Umbilical cord (tissue), 2 donors: ENCODE results near the gene SCFD2. TPM values are rescaled to one million over a fixed set of nuclear protein-coding genes. Genes with fewer than 3 reads are reported as not detected.

Experiments used
- DNase-seq: peaks from one replicate; pipeline ENCODE4 v3.0.0-alpha.2; 2015; ENCODE audit warnings: low spot score
- total RNA-seq: library from RNA; depleted of rRNA; stranded (reverse); fragments of >200 nt; gene quantifications from one replicate; pipeline ENCODE4 v1.2.3, GENCODE V29; 2014; ENCODE audit warnings: low replicate concordance; ENCODE audit not compliant: insufficient read depth

SCFD2 gene
- total RNA-seq, 1 donor from 2014 or later, result 26.7 TPM

DNA sequence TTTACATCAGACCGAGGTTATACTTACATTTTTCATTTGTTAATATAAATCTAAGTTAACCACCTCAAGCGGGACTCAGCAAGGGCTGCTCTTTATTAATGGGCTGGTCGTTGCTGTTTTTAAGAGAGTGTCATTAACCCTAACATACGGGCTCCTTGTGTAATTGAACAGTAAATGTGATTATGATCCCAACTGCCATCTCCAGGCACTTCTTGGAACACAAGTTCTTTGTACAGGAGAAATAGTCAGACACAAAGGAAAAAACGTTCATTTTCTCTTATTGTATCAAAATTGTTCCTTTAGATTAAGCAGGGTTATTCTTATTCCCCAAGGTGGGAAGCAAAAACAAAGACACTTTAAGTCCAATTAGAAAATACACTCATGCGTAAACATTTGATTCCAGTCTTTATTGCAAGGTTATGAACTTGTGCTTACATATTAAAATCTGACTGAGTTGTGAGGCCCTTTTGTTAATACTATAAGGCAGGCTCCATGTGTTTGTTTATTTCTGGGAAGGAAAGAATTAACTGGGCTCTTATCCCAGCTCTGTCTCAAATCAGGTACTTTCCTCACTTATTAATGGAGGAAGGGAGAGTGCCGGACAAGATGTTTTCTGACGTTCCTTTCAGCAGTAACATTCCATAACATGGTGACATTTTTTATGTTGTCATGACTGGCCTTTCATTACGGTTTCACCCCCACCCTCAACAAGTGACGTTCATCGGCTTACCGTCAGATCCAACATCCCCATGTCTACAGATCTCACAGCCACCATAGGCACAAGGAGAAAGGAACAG, 407.8 kb downstream of the SCFD2 start:
- DNase-seq, result no peak

DNA sequence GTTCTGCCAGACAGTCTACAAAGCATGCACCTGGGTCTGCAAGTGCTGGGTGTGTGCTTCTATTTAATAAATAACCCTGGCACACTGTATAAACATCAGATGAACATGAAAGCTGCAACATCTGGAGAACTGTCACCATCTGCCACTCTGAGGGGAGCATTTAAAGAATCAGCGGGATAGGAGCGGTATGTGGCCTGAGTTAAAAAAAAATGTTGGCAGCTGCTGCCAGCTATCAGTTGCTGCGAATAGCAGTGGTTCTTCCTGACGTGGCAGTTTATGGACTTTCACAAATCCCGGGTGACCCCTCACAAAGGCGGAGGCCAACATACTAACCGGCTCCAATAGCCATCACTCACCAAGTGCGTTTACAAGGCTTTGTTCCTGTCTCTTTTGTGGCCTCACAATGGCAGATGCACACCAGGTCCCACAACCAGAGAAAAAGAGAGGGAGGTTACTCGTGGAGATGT, 408.6 kb downstream of the SCFD2 start:
- DNase-seq, result peak; percentile 63

DNA sequence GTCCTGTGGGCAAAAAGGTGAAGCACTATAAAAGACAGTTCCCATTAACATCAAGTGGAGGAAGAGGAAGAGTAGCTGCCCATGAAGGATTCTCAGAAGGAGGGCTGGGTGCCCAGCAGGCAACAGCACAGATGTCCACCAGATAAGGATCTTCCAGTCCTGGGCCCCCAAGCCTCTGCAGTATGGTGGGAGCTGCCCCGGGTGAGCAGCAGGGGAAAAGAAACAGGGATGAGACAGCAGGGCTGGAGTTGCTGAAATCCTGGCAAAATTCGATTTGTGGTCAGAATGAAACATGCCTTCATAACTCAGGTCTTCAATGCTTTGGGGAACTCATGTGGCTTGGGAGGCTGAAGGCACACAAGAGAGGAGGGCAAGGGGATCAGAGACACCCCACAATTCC, 409.2 kb downstream of the SCFD2 start:
- no peak for DNase-seq

DNA sequence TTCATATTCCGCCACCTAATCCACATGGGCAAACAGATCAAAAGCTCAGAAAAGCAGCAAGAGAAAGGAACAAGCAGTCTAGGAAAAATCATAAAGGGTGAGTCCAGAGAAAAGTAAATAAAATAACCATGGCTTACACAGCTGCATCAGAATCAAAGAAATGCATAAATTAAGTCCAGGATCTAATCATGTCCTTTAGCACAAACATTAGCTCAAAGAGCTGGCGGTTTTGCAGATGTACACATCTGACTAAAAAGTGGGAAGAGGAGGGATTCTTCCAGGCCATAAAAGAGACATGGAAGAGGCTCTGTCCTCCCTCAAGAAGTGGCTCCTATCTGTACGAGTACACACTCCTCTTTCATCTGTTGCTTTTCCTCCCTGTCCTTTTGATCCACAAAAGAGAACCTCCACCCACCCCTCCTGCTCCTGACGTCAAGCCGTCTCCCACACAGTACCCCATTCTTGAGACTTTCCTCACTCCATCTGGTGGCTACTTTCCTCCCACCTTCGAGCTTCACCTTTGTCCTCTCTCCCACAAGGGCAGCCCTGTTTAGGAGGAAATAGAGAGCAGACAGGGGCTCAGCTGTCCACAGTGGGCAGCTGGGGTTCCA, 411.2 kb downstream of the SCFD2 start:
- DNase-seq, result peak; percentile 82

DNA sequence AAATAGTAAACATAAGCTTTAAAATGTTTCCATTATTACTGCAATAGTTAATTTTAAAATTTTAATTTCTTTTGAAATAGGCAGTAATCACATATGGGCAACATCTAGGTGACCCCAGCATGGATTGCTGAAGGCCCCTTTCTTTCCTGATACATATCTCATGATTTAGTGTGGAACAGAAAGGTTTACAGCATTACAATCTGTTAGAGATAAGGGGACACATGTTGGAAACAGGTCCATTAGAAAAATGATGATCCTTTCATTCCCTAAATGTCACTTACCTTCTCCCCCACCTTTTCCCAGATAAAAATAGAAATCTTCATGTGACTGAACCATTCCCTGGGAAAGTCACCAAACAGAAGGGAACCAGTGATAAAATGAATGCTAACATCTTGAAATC, 413.3 kb downstream of the SCFD2 start:
- DNase-seq, result no peak

DNA sequence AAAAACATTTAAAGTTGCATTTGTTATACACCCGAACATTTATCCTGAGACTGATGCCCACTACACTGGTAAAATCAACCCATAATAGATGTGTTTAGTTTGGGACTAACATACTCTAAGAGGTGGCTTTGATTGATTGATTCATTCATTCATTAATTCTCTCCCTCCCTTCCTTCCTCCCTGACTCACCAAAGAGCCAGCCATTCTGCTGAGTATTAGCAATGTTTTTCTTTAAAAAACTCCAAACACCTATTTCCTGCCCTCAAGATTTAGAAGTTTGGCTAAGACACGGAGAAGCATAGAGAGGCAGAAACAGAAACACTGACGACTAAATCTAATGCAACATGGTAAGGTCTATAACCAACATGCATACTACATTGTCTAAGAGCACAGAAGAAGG, 414.8 kb downstream of the SCFD2 start:
- DNase-seq, result no peak

DNA sequence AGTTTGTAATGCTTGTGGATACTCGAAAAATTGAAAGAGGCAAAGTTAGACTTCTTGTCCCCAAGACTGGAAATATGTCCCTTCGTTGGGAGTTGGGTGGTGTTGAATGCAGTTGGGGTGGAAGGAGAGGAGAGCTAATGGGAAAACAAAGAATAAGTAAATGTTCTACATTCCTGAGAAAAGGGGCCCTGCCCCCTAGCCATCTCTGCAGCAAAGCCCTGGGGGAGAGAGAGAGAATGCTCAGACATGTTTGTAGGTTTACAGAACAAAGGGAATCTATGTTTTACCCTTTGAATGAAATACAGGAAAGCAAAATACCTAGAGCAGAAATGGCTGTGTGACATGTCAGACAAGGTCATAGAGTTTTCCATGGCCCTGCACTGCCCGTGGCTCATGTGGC, 415.6 kb downstream of the SCFD2 start:
- no peak for DNase-seq

DNA sequence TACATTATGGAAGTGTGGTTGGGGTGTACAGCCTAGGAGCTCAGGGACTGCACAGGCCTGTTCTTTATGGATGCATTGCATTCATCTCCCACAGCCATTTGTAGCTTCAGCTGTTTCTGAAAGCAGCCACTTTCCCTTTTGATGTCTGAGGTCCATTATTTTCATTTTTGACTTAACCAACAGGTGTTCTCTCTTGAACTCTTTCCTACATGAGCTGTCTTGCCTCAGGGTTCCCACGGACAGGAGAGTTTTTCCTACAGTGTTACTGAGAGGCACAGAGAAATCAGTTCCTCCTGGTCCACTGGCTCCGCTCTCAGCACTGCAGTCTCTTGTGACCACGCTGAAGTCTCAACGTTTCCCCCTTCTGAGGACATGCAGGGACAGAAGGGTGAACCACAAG, 416.5 kb downstream of the SCFD2 start:
- DNase-seq, result no peak

DNA sequence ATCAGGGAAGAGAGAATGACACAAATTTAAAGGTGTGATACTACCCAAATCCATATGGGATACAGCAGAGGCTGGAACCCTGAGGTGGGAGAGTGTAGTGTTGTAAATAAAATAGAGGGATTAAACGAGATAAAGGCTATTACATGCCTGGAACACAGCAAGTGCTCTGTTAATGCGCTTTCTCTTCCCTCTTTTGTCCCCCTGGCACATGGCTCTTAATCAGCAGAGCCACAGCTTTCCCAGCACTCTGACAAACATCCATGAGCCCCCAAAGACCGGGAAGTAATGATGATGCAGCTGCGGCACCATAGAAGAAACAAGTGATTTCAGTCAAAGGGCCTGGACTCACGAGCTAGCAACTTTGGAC, 417.8 kb downstream of the SCFD2 start:
- DNase-seq, result no peak

DNA sequence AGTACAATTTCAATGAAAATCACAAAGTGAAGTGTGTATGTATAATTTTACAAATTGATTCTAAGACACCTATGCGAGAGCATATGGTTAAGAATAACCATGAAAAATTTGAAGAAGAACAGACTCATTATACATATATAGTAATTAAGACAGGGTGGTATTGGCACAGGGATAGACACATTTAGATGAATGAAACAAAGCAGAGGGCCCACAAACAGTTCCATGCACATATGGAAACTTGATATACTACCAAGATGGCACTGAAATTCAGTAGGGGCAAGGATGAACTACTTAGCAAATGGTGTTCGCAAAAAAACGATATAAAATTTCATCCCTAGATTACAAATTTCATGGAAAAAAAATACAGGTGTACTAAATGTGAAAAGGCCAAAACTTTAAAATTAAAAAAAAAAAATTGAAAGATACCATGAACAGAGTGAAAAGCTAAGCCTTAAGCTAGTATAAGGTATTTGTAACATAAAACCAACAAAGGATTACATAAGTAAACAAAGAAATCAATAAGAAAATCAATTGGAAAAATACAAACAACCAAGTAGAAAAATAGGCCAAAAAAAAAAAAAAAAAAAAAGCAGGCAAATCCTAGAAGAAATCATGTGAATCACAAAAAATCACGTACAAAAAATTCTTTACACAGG, 418.3 kb downstream of the SCFD2 start:
- no peak for DNase-seq

DNA sequence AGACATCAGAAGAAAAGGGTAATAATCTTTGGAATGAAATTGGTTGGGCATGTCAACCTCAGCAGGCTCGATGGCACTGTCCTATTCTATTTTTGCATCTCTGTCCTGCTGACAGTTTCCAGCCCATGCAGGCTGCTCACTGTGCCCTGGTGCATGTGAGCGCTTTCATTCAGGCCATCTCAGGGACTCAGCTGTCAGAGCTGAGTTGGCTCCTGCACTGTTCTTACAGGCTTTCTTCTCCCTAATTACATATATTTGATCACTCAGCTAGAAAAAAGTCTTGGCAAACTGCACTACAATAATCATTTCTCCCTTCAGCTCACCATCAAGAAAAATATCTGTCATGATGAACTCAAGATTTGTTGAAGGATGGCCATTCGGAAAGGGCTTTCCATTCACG, 419.0 kb downstream of the SCFD2 start:
- DNase-seq, result peak; percentile 31

DNA sequence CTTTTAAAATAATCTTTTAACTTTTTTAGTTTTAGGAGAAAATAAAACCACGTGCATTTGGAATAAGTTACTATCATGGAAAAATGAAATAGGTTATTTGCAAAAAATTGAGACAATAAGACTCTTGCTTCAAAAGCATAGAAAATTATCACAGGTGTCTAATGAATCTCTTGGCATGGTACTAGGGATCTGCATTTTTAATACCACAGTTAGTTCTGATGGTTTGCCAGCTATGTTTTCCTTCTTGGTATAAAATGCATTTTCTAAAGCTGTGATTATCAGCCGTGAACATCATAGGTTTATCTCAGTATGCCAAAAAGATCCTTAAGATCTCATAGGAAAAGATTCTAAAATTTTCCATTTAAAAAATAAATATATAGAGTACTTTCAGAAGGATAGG, 419.9 kb downstream of the SCFD2 start:
- DNase-seq, result no peak

DNA sequence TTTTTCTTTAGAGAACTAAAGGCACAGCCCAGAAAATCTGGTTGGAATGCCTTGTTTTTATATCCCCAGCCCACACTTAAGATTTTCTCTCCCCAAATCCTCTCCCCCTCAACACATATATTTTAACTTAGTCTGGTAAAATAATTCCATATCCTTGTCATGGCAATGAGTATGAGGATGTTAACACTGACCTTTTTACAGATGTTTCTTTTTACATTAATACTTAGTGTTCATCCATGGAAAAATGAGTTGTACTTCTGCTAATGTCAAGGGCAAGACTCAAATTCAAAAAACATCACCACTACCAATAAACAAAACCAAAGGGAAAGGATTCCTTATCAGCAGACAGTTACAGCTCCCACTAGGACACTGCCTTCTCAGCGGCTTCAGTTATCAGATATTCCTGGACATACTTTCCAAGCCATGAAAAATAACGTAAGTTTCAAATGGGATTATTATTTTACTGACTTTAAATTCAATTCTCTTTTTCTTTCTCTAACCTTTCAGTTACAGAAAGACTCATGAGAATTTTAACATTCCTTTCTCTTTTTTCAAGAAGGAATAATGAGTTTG, 420.4 kb downstream of the SCFD2 start:
- peak; percentile 41 for DNase-seq

DNA sequence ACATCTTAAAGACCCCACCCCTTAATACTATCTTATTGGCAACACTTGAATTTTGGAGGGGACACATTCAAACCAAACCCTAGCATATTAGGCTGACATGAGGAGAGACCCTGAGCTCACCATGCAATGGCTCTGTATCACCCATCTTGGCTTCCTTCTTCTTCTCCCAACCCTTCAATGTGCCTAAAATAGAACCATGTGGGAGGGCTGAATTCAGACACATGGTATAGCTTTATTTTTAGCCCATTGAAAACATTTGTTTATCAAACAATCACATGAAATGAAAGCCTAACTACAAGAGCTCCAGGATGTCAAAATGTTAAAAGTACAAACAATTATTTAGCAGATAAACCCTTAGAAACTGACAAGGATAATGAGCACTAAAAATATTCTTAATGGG, 422.2 kb downstream of the SCFD2 start:
- DNase-seq, result no peak

DNA sequence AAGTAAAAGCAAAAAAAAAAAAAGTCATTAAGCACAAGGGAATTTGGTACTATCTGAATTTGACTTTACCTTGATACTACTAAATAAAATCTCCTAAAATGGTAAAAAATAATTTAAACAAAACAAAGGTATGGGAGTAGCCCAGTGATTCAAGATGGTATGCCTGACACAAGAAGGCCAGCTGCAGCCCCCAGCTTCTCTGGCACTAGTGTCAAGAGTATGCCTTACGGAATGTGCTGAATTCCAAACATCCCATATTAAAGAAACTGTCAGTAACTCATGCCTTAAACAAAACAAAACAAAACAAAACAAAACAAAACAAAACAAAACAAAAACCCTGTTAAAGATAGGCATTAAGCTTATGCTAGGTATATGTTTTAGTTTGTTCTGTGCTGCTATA, 422.9 kb downstream of the SCFD2 start:
- no peak for DNase-seq

DNA sequence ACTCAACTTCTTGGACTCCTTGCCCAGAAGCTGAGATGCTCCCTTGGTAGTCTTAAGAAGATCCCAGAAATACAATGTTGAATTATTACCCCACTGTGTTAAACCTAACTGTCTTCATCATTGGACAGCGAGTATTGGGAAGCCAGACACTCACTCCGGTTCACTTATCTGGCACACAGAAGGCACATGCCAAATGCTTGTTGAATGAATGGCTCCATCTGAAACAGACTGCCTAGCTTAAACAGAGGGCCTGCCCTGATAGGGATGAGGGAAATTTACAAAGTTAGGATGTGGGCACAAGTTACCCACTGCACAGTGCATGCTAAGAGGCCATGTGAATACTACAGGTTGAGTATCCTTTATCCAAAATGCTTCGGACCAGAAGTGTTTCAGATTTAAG, 424.4 kb downstream of the SCFD2 start:
- DNase-seq, result no peak

DNA sequence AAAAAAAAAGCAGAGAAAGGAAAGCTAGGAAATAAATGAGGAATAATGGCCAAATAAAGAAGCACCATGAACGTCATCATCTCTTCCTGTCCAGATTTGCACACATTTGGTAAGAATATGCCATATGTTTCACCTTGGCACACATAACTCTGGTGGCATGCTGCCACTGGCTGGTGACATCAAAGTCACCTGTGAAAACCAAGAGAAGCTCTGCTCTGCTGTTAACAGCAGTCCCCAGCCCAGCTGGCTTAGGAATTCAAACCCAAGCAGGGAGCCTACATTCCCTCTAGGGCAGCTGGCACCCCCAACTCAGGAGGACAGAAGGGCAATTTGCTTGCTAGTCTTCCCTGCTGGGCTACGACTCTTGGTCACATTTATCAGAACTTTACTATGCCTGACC, 426.1 kb downstream of the SCFD2 start:
- DNase-seq, result no peak

DNA sequence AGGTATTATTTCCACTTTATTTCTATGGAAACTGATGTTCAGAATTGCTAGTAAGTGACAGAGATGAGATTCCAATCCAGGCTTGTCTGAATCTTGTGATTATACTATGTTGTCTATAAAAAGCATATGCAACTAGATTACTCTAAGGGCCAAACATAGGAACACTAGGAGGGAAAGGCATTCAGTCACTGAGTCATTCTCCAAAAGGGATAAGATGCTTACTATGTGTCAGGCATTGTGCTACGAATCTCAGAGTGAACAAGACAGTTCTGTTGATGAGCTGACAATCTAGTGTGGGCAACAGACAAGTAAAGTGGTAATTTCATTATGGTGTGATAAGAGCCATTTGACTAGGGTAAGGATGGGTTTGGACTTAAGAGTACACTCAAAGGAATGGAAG, 426.5 kb downstream of the SCFD2 start:
- DNase-seq, result no peak

DNA sequence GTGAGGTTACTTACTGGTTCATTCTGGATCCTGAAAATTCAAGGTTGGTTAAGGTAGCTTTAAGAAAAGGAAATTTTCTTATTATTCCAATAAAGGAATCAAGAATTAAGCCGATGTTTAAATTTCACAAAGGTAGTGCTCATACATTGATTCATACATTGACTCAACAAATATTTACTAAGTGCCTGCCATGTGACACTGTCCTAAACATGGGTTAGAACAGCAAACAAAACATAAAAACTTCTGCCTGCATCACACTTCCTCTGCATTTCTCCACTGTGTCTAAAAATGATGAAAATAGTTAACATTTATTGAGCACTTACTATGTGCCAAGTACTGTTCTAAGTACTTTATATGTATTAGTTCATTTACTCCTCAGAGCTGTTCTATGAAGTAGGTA, 428.0 kb downstream of the SCFD2 start:
- no peak for DNase-seq

DNA sequence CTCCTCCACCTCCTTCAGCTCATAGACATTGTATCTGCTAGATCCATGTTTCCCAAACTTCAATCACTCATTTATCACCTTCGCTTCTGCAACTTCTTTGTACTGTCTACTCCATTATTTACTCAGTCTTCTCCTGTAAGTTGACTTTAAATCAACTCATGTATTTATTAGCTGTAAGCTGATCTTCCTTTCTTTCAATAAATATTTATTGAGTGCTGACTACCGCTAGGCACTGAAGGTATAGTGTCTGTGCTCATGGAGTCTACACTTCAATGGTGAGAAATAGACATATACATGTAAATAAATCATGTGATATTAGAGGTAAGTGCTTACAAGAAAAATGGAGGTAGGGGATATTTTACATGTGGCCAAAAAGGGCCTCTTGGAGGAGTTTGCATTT, 429.1 kb downstream of the SCFD2 start:
- no peak for DNase-seq

DNA sequence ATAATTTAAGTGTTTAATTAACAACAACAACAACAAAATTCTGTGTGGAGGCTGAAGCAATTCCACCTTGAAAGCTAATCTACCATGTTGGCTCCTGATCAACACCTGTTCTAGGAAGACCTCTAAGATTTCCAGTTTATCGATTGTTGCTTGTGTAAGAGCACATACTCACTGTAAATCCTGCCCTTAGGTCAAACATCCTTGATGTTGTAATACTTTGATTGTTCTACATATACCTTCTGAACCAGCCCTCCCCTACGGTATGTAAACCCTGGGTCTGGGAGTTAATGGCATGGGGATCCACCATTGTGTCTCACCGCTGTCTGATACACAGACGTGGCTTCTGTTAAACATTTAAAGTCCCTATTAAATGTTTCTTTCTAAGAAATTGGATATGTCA, 430.5 kb downstream of the SCFD2 start:
- DNase-seq, result no peak

DNA sequence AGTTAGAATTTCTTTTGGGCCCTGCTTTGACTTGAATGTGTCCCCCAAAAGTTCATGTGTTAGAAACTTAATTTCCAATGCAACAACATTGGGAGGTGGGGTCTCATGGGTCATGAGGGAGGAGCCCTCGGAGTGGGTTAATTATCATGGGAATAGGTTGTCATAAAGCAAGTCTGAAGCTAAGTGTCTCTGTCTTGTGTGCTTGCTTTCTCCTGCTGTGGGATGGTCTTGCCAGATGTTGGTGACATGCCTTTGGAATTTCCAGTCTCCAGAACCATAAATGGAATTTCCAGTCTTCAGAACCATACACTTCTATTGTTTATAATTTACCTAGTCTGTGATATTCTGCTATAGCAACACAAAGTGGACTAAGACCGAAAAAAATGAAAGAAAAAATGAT, 432.1 kb downstream of the SCFD2 start:
- DNase-seq, result no peak
